Ishikawa (cell line): Measurements from ENCODE around the gene CCT5.

ENCODE experiments used
- CEBPB ChIP-seq: IDR thresholded peaks from 2 replicates; pipeline ENCODE4 v1.6.1; 2012
- CREB1 ChIP-seq: IDR thresholded peaks from 2 replicates; pipeline ENCODE4 v1.6.1; 2012; ENCODE audit warnings: low read depth
- EGR1 ChIP-seq: IDR thresholded peaks from 2 replicates; pipeline ENCODE4 v1.6.1; 2012
- EP300 ChIP-seq: IDR thresholded peaks from 2 replicates; pipeline ENCODE4 v1.6.1; 2012; ENCODE audit warnings: borderline replicate concordance
- FOXM1 ChIP-seq: IDR thresholded peaks from 2 replicates; pipeline ENCODE4 v1.6.1; 2012; ENCODE audit warnings: low read depth, borderline replicate concordance
- NFIC ChIP-seq: IDR thresholded peaks from 2 replicates; pipeline ENCODE4 v1.6.1; 2012
- RAD21 ChIP-seq: IDR thresholded peaks from 2 replicates; pipeline ENCODE4 v1.6.1; 2012; ENCODE audit warnings: low read depth
- TAF1 ChIP-seq: IDR thresholded peaks from 2 replicates; pipeline ENCODE4 v1.6.1; 2012; ENCODE audit warnings: low read depth, mild to moderate bottlenecking
- TCF12 ChIP-seq: IDR thresholded peaks from 2 replicates; pipeline ENCODE4 v1.6.1; 2012; ENCODE audit warnings: low read depth
- TEAD4 ChIP-seq: IDR thresholded peaks from 2 replicates; pipeline ENCODE4 v1.6.1; 2012
- YY1 ChIP-seq: IDR thresholded peaks from 2 replicates; pipeline ENCODE4 v1.6.1; 2012; ENCODE audit warnings: low read depth
- ZBTB7A ChIP-seq: IDR thresholded peaks from 2 replicates; pipeline ENCODE4 v1.6.1; 2012; ENCODE audit warnings: low read depth
- TF ChIP-seq, protein P1 (sequence below): IDR thresholded peaks from 2 replicates; pipeline ENCODE4 v1.6.1; 2012; ENCODE audit warnings: low read depth, mild to moderate bottlenecking
- TF ChIP-seq, protein P2 (sequence below): IDR thresholded peaks from 2 replicates; pipeline ENCODE4 v1.6.1; 2012
- TF ChIP-seq, protein P3 (sequence below): IDR thresholded peaks from 2 replicates; pipeline ENCODE4 v1.6.1; 2012

CCT5 gene

DNA sequence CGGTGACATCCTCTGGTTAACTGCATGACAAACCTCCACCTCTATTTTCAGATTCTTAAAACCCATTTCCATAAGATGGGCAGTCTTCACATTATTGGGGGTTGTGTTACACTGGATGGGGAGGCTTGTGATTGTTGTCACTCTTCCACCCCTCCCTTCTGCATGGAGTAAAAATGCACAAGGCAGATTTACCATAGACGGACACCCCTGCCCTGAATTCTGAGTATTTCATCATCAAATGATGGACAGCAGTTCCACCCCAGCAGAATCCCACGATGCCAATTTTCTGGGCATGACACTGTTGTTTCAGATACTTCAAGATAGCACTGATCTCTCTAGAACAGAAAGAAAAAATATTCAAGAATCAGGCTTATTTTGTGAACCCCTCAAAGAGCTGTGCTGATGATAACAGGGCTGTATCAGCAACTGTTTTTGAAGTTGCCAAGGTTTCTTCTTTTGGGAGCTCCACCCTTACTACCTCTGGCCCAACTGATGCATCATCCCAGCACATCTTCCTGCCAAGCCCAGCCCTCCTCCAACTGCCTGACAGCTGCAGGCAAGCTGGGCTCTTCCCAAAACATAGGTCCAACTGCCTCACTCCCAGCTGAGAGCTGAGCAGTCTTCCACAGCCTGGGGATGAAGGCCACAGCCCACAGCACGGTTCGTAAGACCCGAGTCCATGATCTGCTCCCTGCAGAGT is 36.2 kb downstream of the CCT5 start:
- TF ChIP-seq, protein P1, sequence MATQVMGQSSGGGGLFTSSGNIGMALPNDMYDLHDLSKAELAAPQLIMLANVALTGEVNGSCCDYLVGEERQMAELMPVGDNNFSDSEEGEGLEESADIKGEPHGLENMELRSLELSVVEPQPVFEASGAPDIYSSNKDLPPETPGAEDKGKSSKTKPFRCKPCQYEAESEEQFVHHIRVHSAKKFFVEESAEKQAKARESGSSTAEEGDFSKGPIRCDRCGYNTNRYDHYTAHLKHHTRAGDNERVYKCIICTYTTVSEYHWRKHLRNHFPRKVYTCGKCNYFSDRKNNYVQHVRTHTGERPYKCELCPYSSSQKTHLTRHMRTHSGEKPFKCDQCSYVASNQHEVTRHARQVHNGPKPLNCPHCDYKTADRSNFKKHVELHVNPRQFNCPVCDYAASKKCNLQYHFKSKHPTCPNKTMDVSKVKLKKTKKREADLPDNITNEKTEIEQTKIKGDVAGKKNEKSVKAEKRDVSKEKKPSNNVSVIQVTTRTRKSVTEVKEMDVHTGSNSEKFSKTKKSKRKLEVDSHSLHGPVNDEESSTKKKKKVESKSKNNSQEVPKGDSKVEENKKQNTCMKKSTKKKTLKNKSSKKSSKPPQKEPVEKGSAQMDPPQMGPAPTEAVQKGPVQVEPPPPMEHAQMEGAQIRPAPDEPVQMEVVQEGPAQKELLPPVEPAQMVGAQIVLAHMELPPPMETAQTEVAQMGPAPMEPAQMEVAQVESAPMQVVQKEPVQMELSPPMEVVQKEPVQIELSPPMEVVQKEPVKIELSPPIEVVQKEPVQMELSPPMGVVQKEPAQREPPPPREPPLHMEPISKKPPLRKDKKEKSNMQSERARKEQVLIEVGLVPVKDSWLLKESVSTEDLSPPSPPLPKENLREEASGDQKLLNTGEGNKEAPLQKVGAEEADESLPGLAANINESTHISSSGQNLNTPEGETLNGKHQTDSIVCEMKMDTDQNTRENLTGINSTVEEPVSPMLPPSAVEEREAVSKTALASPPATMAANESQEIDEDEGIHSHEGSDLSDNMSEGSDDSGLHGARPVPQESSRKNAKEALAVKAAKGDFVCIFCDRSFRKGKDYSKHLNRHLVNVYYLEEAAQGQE: no peak
- TF ChIP-seq TEAD4 (no peak), TCF12 (no peak), NFIC (no peak), RAD21 (no peak), EGR1 (no peak), YY1 (no peak), EP300 (no peak), ZBTB7A (no peak), FOXM1 (no peak), CREB1 (no peak), TAF1 (no peak), CEBPB (no peak)
- TF ChIP-seq, protein P2, sequence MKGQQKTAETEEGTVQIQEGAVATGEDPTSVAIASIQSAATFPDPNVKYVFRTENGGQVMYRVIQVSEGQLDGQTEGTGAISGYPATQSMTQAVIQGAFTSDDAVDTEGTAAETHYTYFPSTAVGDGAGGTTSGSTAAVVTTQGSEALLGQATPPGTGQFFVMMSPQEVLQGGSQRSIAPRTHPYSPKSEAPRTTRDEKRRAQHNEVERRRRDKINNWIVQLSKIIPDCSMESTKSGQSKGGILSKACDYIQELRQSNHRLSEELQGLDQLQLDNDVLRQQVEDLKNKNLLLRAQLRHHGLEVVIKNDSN: no peak
- TF ChIP-seq, protein P3, sequence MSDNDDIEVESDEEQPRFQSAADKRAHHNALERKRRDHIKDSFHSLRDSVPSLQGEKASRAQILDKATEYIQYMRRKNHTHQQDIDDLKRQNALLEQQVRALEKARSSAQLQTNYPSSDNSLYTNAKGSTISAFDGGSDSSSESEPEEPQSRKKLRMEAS: no peak

DNA sequence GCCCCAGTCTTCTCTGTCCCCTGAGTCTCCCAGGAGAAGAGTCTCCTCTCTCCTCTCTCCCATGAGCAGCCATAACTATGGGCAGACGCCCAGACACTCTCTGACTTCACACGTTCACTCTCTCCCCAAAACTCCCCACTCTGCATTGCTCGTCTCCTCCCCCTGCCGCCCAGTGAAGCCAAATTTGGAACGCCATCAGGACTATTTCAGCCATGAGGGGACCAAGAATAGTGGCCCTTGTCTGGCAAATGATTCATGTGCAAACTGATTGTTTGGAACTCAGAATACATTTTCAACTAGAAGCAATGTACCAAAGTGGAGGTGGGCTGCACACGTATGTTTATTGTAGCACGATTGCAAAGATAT is 36.8 kb downstream of the CCT5 start:
- TF ChIP-seq CEBPB (no peak), EP300 (no peak), FOXM1 (no peak), YY1 (no peak), NFIC (no peak), TCF12 (no peak), TAF1 (no peak), CREB1 (no peak), ZBTB7A (no peak), EGR1 (no peak), TEAD4 (no peak)
- TF ChIP-seq, protein P3: no peak
- TF ChIP-seq, protein P1: no peak

DNA sequence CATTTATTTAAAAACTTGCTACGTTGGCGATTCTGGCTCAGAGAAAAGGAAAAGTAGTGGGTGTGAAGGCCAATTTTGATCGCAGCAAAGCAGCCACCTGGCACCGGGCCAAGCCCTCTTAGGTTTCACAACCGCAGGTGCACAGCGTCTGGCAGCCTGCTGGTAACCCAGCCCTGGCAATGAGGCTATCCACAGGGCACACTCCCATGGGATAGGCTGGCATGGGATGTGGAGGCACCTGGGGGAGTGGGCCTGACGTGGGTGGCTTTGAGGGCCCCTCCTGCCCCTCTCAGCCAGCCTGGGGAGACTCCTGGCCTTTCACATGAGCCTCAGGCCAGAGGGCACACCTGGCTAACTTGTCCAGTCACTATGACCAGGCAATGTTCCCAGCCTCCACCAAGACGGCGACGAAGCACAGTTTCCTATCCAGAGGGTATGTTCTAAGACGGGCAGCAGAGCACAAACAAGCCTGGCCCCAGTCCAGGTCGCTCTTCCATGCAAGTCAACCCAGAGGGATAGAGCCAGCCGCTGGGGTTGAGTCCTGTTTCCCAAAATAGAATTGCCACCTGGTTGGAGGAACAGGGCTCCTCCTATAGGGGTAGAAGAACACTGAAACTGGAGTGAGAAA is 38.6 kb downstream of the CCT5 start:
- peak; percentile 57 for TF ChIP-seq TEAD4
- peak; percentile 11; the same call in 1 of the 2 replicates for TF ChIP-seq RAD21
- peak; percentile 98 for TF ChIP-seq NFIC
- TF ChIP-seq TAF1: no peak
- TF ChIP-seq, protein P2: no peak
- TF ChIP-seq TCF12: peak; percentile 97
- no peak for TF ChIP-seq CREB1
- TF ChIP-seq, protein P1: no peak
- TF ChIP-seq EGR1: peak; percentile 91
- peak; percentile 28; the same call in 1 of the 2 replicates for TF ChIP-seq YY1
- TF ChIP-seq CEBPB: peak; percentile 91
- TF ChIP-seq FOXM1: peak; percentile 40; the same call in 1 of the 2 replicates
- TF ChIP-seq EP300: peak; percentile 88
- TF ChIP-seq, protein P3: peak; percentile 65; the same call in 1 of the 2 replicates
- peak; percentile 62; the same call in 1 of the 2 replicates for TF ChIP-seq ZBTB7A
